Stimulated activated CD4-positive, alpha-beta T cell treated with anti-CD3 and anti-CD28 coated beads, Interleukin-1b, Interleukin-23, amount 100 ng/mL, for 48 hours (primary cell): ENCODE measurements around the gene VENTX.
A peak's percentile ranks its signal among the peaks of the same experiment; 100 is the strongest.
"Not testable (repeated sequence)": the region's sequence is repeated elsewhere in the genome, so short reads cannot be mapped to it uniquely, and the experiment has no call there.

Experiments used
- DNase-seq: peaks from one replicate; pipeline ENCODE4 v3.0.0-alpha.2; 2020

The VENTX gene

GRCh38 chr10:133258818-133259601 lies 21.4 kb downstream of the VENTX start:
- DNase-seq = peak; percentile 97

DNA sequence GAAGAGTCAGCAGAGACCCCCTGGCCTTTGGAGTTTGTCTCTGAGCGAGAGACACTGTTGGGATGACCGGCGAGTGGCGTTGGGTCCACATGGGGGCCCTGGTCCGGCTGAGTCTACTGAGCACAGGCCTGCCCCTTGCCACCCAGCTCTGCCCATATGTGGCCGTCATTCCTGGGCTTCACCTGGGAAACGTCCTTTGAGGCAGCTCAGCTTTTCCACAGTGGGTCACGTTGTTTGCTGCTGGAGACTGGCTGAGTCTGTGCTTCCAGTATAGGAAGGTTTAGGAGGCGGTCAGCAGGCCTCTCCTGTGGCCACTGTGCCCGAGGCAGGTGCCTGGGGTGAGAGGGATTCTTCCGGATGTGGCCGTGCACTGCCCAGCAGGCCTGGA lies 21.9 kb downstream of the VENTX start:
- DNase-seq = no peak

GRCh38 chr10:133260895-133261725 lies 23.5 kb downstream of the VENTX start:
- DNase-seq = peak; percentile 81

DNA sequence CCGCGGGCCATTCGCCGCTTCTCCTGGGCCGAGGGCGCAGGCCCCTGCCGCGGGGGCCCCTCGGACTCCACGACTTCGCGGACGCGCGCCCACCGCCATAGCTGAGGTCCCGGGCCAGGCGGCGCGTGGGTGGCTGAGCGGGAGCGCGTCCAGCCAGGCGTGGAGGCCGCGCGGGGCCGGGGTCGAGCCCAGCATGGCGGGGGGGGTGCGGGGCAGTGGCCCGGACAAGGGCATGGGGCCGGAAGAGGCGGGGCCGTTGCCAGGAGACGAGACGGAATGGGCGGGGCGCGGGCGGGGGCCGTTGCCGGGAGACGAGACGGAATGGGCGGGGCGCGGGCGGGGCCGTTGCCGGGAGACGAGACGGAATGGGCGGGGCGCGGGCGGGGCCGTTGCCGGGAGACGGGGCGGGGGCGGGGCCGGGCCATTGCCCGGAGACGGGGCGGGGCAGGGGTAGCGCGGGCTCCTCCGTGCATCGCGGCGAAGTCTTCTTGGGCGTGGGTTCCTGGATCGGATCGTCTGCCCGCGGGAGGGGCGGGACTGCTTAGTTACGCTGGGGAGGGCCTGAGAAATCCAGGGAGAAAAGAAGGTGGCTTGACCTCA lies 24.2 kb downstream of the VENTX start:
- peak; percentile 80 for DNase-seq

- DNase-seq = no peak
Measured at GRCh38 chr10:133262696-133263095, 25.0 kb downstream of the VENTX start.

DNA sequence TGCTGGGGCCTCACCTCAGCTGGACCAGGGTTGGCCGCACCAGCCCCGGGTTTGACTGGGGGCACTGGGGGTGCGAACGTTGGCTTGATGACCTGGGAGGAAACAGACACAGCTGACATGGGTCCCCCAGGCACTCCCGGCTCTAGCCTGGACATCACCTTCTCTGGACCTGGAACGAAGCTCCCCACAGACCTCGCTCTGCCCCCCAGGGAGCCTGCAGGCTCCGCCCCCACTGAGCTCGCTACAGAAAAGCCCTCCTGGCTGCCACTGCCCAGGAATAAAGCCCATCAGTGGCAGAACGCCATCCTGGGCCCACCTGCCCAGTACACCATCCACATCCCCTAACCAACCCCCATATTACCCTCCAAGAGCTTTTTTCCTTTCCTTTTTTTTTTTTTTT lies 26.0 kb downstream of the VENTX start:
- no peak for DNase-seq

DNA sequence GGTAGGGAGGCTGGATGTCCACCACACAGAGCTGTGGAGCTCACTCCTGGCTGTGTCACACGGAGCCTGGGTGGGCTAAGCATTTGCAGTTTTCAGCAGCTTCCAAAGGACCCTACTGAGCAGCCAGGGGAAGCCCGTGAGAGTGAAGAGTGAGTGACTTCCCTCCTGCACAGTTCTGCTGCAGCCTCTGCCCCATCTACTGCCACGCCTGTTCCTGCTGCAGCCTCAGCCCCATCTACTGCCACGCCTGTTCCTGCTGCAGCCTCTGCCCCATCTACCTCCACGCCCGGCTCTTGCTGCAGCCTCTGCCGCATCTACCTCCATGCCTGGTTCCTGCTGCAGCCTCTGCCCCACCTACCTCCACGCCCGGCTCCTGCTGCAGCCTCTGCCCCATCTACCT lies 26.8 kb downstream of the VENTX start:
- DNase-seq = no peak

GRCh38 chr10:133265052-133265451 lies 27.4 kb downstream of the VENTX start:
- DNase-seq = not testable (repeated sequence)

GRCh38 chr10:133266056-133266795 lies 28.6 kb downstream of the VENTX start:
- no peak for DNase-seq

- no peak for DNase-seq
Measured at GRCh38 chr10:133267293-133267692, 29.6 kb downstream of the VENTX start.

GRCh38 chr10:133267829-133268228 lies 30.2 kb downstream of the VENTX start:
- DNase-seq = no peak

DNA sequence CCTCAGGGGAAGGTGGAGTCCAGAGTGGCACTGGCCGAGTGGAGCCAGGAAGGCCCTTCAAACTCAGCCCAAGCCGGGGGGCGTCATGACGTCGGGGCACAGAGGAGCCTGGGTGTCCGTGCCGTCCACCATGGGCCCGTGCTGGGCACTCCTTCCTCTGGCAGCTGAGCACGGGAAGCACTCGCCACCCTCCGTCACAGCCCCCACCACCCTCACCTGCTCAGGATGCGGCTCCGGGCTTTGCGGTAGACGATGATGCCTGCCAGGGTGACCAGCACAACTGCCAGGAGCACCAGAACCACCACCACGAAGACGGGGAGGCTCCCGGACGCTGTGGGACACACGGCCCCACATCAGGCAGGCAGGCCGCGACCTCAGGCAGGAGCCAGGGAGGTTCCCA lies 30.9 kb downstream of the VENTX start:
- no peak for DNase-seq

GRCh38 chr10:133269367-133269766 lies 31.7 kb downstream of the VENTX start:
- no peak for DNase-seq

GRCh38 chr10:133270204-133270603 lies 32.5 kb downstream of the VENTX start:
- no peak for DNase-seq

DNA sequence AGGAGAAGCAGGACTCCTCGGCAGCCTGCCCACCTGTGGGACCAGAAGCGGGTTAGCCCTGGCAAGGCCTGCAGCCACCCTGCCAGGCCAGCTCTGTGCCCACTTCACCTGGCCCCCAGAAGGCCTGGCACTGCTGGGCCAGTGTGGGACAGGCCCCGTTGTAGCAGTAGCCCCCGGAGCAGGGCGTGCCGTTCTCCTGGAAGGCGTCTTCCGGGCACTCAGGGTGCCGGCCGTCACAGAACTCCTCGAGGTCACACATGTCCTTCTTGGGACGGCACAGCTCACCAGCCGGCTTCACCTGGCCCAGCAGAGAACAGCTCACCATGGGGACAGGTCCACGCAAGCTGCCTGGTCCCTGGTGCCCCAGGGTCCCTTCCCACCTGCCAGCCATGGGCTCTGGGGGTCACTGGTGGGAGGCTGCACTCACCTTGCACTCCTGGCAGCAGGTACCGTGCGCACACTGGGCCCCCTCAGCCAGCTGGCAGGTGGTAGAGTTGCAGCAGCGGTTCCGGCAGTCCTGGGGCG lies 33.2 kb downstream of the VENTX start:
- DNase-seq = no peak

GRCh38 chr10:133271521-133272300 lies 34.1 kb downstream of the VENTX start:
- DNase-seq = no peak

DNA sequence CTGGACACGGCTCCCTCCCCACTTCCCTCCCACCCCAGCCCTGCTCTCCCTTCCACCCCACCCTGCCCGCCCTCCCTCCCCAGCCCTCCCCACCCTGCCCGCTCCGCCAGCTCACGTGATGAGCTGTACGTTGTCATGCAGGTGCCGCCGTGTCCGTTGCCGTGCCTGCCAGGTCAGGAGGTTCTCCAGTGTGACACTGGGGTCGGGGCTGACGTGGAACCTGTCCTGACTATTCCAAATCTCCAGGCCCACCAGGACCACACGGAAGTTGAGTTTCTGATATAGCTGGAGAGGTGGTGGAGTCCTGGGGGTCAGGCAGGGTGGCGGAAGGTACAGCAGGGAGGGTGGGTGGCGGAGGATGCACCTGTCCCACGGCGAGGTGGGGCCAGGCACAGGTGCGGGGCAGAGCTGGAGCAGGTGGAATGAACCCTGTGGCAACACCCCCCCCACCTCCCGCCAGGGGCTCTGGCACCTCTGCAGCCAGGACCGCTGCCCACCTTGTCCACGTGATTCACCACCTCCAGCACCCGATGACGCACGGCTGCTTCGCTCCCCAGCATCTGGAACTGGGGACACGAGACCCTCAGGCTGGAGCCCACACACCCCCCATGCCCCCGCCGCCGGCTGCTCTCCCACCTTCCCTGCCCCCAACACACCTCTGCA lies 34.8 kb downstream of the VENTX start:
- no peak for DNase-seq

- DNase-seq = no peak
Measured at GRCh38 chr10:133272964-133273420, 35.3 kb downstream of the VENTX start.

DNA sequence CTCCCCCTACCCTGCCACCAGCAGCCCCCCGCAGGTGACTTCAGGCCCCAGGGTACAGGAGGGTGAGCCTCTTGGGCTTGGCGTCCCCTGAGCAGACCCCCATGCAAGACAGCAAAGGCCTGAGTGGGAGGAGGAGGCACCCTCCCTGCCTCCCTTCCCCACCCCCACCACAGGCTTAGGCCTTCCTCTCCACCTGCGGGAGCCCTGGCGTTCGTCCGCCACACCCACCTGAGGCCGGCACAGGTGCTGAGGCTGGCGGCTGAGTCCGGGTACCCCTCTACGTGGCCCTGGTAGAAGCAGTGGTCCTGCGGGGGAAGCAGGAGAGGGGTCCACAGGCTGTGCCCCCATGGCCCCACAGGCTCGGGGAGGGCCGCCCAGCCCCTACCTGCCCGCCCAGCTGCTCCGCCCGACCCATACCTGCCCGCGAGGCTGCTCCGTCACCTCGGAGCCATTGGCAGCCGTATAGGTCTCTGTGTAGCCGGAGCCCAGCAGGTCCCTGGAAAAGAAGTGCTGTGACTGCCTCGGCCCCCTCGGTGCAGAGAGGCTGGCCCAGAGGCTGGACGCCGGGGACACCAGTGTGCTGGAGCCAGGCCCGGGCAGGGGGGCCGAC lies 36.0 kb downstream of the VENTX start:
- DNase-seq = no peak

GRCh38 chr10:133274751-133275683 lies 37.4 kb downstream of the VENTX start:
- peak; percentile 86 for DNase-seq
